Measurements from ENCODE around the gene CASTOR1.

The CASTOR1 gene

GRCh38 chr22:30287648-30288418 is 1.5 kb downstream of the CASTOR1 start:
- CTCF ChIA-PET, result interaction anchor here (0.5 to 4.0 kb wide), 60 partner anchors 8 to 617 kb away, joined by 3 to 80 read pairs (median 4); partner anchors contain the start of genes CCDC157, RNF215, SEC14L2 and SF3A1
- no peaks in the 10 kb centered on the region for H3K9me3 ChIP-seq (ENCODE audit: control insufficient read depth, insufficient read depth, low read depth, low read length)
- POLR2A ChIA-PET, result interaction anchor here (0.6 to 1.6 kb wide), 9 partner anchors 10 to 1129 kb away, joined by 3 to 18 read pairs (median 4); partner anchors contain the start of genes CCDC157, RNF215, SEC14L2 and SF3A1
- H3K4me3 ChIP-seq (ENCODE audit: low read depth, low read length), result no peak overlapping the region
- peaks cover 0 to 27% of the 10 kb centered on the region in 2 experiments; a peak in 1 of 3 replicates for H3K36me3 ChIP-seq (ENCODE audit: control insufficient read depth in 2 of 2, insufficient read depth in 1 of 2, low read length in 2 of 2)
- no peak overlapping the region for H3K27ac ChIP-seq (ENCODE audit: extremely low read depth, low read depth, low read length)
- H3K4me1 ChIP-seq (ENCODE audit: control insufficient read depth, insufficient read depth, low read length), result no peaks in the 10 kb centered on the region; the same call in 1 of the 2 replicates
- peak; percentile 73 for TF ChIP-seq ZIC2 (tag by site-specific recombination; IDR thresholded peaks at IDR 0.05)
- 0 out of 2 replicates have a peak, but pooled peaks have one; percentile 57 for TF ChIP-seq MZF1 (tag by site-specific recombination; IDR thresholded peaks at IDR 0.05; ENCODE audit: borderline replicate concordance)
- TF ChIP-seq CTCF (tag by site-specific recombination; IDR thresholded peaks at IDR 0.05), result peak; percentile 84
- TF ChIP-seq ZNF629 (tag by site-specific recombination; IDR thresholded peaks at IDR 0.05), result 0 out of 2 replicates have a peak, but pooled peaks have one; percentile 41
- TF ChIP-seq SP7 (tag by site-specific recombination; IDR thresholded peaks at IDR 0.05), result peak; percentile 33; the same call in 1 of the 2 replicates
- TF ChIP-seq ZNF114 (tag by site-specific recombination; IDR thresholded peaks at IDR 0.05), result no peak
- no peak for TF ChIP-seq ZNF19 (tag by site-specific recombination; IDR thresholded peaks at IDR 0.05; ENCODE audit: low read depth)
- peak; percentile 78 for TF ChIP-seq ZSCAN30 (tag by site-specific recombination; IDR thresholded peaks at IDR 0.05)
- peak; percentile 82 for TF ChIP-seq GLIS2 (tag by site-specific recombination; IDR thresholded peaks at IDR 0.05)
- TF ChIP-seq ZBTB17 (tag by site-specific recombination; IDR thresholded peaks at IDR 0.05), result peak; percentile 29; the same call in 1 of the 2 replicates
- TF ChIP-seq ZNF24 (tag by site-specific recombination; IDR thresholded peaks at IDR 0.05), result peak; percentile 62; the same call in 1 of the 2 replicates
- peak; percentile 50 for TF ChIP-seq SP2 (tag by site-specific recombination; IDR thresholded peaks at IDR 0.05)
- TF ChIP-seq, protein P1, sequence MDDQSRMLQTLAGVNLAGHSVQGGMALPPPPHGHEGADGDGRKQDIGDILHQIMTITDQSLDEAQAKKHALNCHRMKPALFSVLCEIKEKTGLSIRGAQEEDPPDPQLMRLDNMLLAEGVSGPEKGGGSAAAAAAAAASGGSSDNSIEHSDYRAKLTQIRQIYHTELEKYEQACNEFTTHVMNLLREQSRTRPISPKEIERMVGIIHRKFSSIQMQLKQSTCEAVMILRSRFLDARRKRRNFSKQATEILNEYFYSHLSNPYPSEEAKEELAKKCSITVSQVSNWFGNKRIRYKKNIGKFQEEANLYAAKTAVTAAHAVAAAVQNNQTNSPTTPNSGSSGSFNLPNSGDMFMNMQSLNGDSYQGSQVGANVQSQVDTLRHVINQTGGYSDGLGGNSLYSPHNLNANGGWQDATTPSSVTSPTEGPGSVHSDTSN (CRISPR knock-in tag; IDR thresholded peaks at IDR 0.05), result peak; percentile 24; the same call in 1 of the 2 replicates
- TF ChIP-seq, protein P2, sequence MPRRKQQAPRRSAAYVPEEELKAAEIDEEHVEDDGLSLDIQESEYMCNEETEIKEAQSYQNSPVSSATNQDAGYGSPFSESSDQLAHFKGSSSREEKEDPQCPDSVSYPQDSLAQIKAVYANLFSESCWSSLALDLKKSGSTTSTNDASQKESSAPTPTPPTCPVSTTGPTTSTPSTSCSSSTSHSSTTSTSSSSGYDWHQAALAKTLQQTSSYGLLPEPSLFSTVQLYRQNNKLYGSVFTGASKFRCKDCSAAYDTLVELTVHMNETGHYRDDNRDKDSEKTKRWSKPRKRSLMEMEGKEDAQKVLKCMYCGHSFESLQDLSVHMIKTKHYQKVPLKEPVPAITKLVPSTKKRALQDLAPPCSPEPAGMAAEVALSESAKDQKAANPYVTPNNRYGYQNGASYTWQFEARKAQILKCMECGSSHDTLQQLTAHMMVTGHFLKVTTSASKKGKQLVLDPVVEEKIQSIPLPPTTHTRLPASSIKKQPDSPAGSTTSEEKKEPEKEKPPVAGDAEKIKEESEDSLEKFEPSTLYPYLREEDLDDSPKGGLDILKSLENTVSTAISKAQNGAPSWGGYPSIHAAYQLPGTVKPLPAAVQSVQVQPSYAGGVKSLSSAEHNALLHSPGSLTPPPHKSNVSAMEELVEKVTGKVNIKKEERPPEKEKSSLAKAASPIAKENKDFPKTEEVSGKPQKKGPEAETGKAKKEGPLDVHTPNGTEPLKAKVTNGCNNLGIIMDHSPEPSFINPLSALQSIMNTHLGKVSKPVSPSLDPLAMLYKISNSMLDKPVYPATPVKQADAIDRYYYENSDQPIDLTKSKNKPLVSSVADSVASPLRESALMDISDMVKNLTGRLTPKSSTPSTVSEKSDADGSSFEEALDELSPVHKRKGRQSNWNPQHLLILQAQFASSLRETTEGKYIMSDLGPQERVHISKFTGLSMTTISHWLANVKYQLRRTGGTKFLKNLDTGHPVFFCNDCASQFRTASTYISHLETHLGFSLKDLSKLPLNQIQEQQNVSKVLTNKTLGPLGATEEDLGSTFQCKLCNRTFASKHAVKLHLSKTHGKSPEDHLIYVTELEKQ (tag by site-specific recombination; IDR thresholded peaks at IDR 0.05; ENCODE audit: borderline replicate concordance), result 0 out of 2 replicates have a peak, but pooled peaks have one; percentile 25
- peak; percentile 50; the same call in 1 of the 2 replicates for TF ChIP-seq KLF8 (tag by site-specific recombination; IDR thresholded peaks at IDR 0.05)
- TF ChIP-seq ZNF133 (tag by site-specific recombination; IDR thresholded peaks at IDR 0.05), result no peak
- no peak for TF ChIP-seq ZNF529 (tag by site-specific recombination; IDR thresholded peaks at IDR 0.05; ENCODE audit: insufficient replicate concordance)
- peak; percentile 36 for TF ChIP-seq ZNF335 (tag by site-specific recombination; conservative IDR thresholded peaks at IDR 0.05)
- TF ChIP-seq HOXD13 (CRISPR knock-in tag; IDR thresholded peaks at IDR 0.05; ENCODE audit: borderline replicate concordance), result no peak
- peak; percentile 98 for TF ChIP-seq ZNF121 (tag by site-specific recombination; IDR thresholded peaks at IDR 0.05)
- TF ChIP-seq ZNF623 (tag by site-specific recombination; IDR thresholded peaks at IDR 0.05), result peak; percentile 35
- peak; percentile 90 for TF ChIP-seq GLIS1 (tag by site-specific recombination; IDR thresholded peaks at IDR 0.05)
- TF ChIP-seq ZNF280D (tag by site-specific recombination; IDR thresholded peaks at IDR 0.05), result no peak
- peak; percentile 41; the same call in 1 of the 2 replicates for TF ChIP-seq KLF10 (tag by site-specific recombination; IDR thresholded peaks at IDR 0.05)
- TF ChIP-seq SP3 (tag by site-specific recombination; IDR thresholded peaks at IDR 0.05), result peak; percentile 37; the same call in 1 of the 2 replicates
- TF ChIP-seq ZNF2 (tag by site-specific recombination; IDR thresholded peaks at IDR 0.05), result 0 out of 2 replicates have a peak, but pooled peaks have one; percentile 48
- TF ChIP-seq, protein P3, sequence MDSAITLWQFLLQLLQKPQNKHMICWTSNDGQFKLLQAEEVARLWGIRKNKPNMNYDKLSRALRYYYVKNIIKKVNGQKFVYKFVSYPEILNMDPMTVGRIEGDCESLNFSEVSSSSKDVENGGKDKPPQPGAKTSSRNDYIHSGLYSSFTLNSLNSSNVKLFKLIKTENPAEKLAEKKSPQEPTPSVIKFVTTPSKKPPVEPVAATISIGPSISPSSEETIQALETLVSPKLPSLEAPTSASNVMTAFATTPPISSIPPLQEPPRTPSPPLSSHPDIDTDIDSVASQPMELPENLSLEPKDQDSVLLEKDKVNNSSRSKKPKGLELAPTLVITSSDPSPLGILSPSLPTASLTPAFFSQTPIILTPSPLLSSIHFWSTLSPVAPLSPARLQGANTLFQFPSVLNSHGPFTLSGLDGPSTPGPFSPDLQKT (IDR thresholded peaks at IDR 0.05; ENCODE audit: borderline replicate concordance, low read depth, low read length), result no peak
